HepG2 (cell line): ENCODE data around the gene TEAD1. TPM values are rescaled to one million over a fixed set of nuclear protein-coding genes. Genes with fewer than 3 reads are reported as not detected.

ENCODE experiments used
- ATAC-seq: fragments of 200-7000 bp; cut with Tn5 transposase; 3 replicates; pipeline ENCODE4 v1.9.1; 2020; ENCODE audit warnings: mild to moderate bottlenecking, moderate library complexity
- BruUV-seq: library from RNA; stranded (reverse); fragments of 400-500 nt; replicated peaks from 2 replicates; lab custom pipeline; 2021; lab: Mats Ljungman, UMichigan
- CTCF ChIA-PET: fragments of 300-600 bp; formaldehyde crosslinking; extraction: SDS; loops from one replicate; lab custom pipeline; 2021; ENCODE audit warnings: low total read pairs, inconsistent platforms, low intra/inter-chr PET ratio; lab: Yijun Ruan, JAX
- POLR2A ChIA-PET: fragments of 350-600 bp; sonication (Branson Sonifier 250); formaldehyde crosslinking; loops from one replicate; lab custom pipeline; 2020; ENCODE audit warnings: antibody characterized with exemption, inconsistent platforms; lab: Yijun Ruan, JAX
- DNase-seq: peaks from one replicate; pipeline ENCODE4 v3.0.0-alpha.2; 2015; ENCODE audit warnings: low spot score
- FAIRE-seq: peaks from 3 replicates; lab custom pipeline; 2011; peaks lifted over from hg19 to GRCh38; lab: Jason Lieb, UNC
- H2AFZ ChIP-seq: one replicate; pipeline ENCODE4 v1.6.1; 2011; ENCODE audit warnings: low read length, inconsistent platforms
- H3K27ac ChIP-seq: fragments of 300-600 bp; 3 replicates; pipeline ENCODE4 v1.8.0; 2011; ENCODE audit warnings: mixed run types, mild to moderate bottlenecking, mixed read lengths, low read length, inconsistent platforms; ENCODE audit not compliant: insufficient read depth; ENCODE audit errors: extremely low read length
- H3K27me3 ChIP-seq, 2 experiments: fragments of 200-600 bp in 1 of 2; 2 replicates in 1 of 2; 3 replicates in 1 of 2; pipeline versions ENCODE4 v1.6.0 to v1.8.0; 2011; ENCODE audit warnings: low read length in 2 of 2, mild to moderate bottlenecking in 2 of 2, moderate library complexity in 2 of 2, inconsistent platforms in 1 of 2; ENCODE audit not compliant: insufficient read depth in 2 of 2, control insufficient read depth in 1 of 2
- H3K36me3 ChIP-seq, 2 experiments: fragments of 200-600 bp in 1 of 2; replicated peaks in 1 of 2; 2 replicates in 1 of 2; 3 replicates in 1 of 2; pipeline versions ENCODE4 v1.5.1 to v1.8.0; 2011; ENCODE audit warnings: low read length in 2 of 2, inconsistent platforms in 1 of 2; ENCODE audit not compliant: insufficient read depth in 2 of 2, control insufficient read depth in 1 of 2
- H3K4me1 ChIP-seq: 2 replicates; pipeline ENCODE4 v1.5.1; 2012; ENCODE audit warnings: low read length, inconsistent platforms; ENCODE audit not compliant: insufficient read depth
- H3K4me2 ChIP-seq: 2 replicates; pipeline ENCODE4 v1.6.0; 2011; ENCODE audit warnings: low read depth, low read length, inconsistent platforms
- H3K4me3 ChIP-seq, 3 experiments: fragments of 200-600 bp in 1 of 3; sonication (generic), shearing (Covaris generic) in 1 of 3; replicated peaks in 1 of 3; 2 replicates each; pipeline ENCODE4 v1.5.1; 2011 to 2016; ENCODE audit warnings: low read length in 3 of 3, inconsistent platforms in 2 of 3, low read depth in 2 of 3, mild to moderate bottlenecking in 2 of 3, control low read depth in 1 of 3, mixed read lengths in 1 of 3; ENCODE audit not compliant: insufficient read depth in 1 of 3
- H3K79me2 ChIP-seq: one replicate; pipeline ENCODE4 v1.6.1; 2011; ENCODE audit warnings: low read length, inconsistent platforms; ENCODE audit not compliant: insufficient read depth
- H3K9ac ChIP-seq: 2 replicates; pipeline ENCODE4 v1.6.0; 2011; ENCODE audit warnings: mild to moderate bottlenecking, low read depth, low read length, inconsistent platforms; ENCODE audit not compliant: insufficient read depth
- H3K9me3 ChIP-seq: 2 replicates; pipeline ENCODE4 v1.5.1; 2012; ENCODE audit warnings: mild to moderate bottlenecking, low read length
- H4K20me1 ChIP-seq: 2 replicates; pipeline ENCODE4 v1.6.0; 2011; ENCODE audit warnings: inconsistent platforms, mild to moderate bottlenecking, low read length, moderate library complexity; ENCODE audit not compliant: insufficient read depth
- BRCA1 ChIP-seq: sonication (generic); formaldehyde crosslinking; IDR thresholded peaks from 2 replicates; pipeline ENCODE4 v1.4.0; 2020; ENCODE audit warnings: missing genetic modification reagents
- THYN1 ChIP-seq: sonication (generic); formaldehyde crosslinking; IDR thresholded peaks from 2 replicates; pipeline ENCODE4 v1.8.1; 2023; ENCODE audit warnings: low read depth, mild to moderate bottlenecking, moderate library complexity, missing genetic modification reagents, borderline replicate concordance
- ZEB1 ChIP-seq: IDR thresholded peaks from 2 replicates; pipeline ENCODE4 v1.6.1; 2012; ENCODE audit warnings: mild to moderate bottlenecking, low read depth, inconsistent platforms; ENCODE audit not compliant: insufficient replicate concordance
- WGBS: methylation state at CpG from one replicate; pipeline ENCODE4 v1.1.6; 2017; ENCODE audit warnings: low lambda C conversion rate; 5-methylcytosine and 5-hydroxymethylcytosine counted together
- in situ Hi-C: cut with HindIII; loops from 2 replicates; pipeline ENCODE4 v1.10.0; 2017; ENCODE audit warnings: low pct_unique_long_range_greater_than_20kb; ENCODE audit not compliant: extremely low pct_ligation_motif_present
- intact Hi-C: fragments of 100-400 bp; cut with micrococcal nuclease; formaldehyde crosslinking; loops from one replicate; pipeline ENCODE4 v1.10.0; 2022; ENCODE audit not compliant: unreplicated experiment
- polyA plus RNA-seq, 8 experiments: library from polyadenylated mRNA; depleted of rRNA in 3 of 8; stranded (reverse) in 7 of 8; unstranded in 1 of 8; fragments of >200 nt; fragmentation: Illumina TruSeq in 4 of 8; extraction: Trizol in 4 of 8; gene quantifications; 2 replicates each; pipeline versions ENCODE4 v1.2.1 to v1.2.3, GENCODE V29; 2011 to 2016; ENCODE audit warnings: low read depth in 4 of 8, missing spikeins in 1 of 8, mixed read lengths in 1 of 8; ENCODE audit not compliant: insufficient read depth in 1 of 8
- total RNA-seq, 5 experiments: library from RNA; depleted of rRNA; stranded (reverse); fragments of >200 nt; fragmentation: Illumina TruSeq; extraction: Trizol; gene quantifications; 2 replicates each; pipeline ENCODE4 v1.2.3, GENCODE V29; 2016; ENCODE audit warnings: low read depth in 1 of 5
- TF ChIP-seq, protein P1 (sequence below): sonication (generic); formaldehyde crosslinking; IDR thresholded peaks from 2 replicates; pipeline ENCODE4 v1.5.1; 2020; ENCODE audit warnings: mild to moderate bottlenecking, missing genetic modification reagents, moderate library complexity

TEAD1 gene
- total and polyA plus RNA-seq, 2 of the 13 experiments (the other 11 are each of a cell fraction or from before 2014, with no cell fraction given), result 20.1 to 30.5 TPM

DNA sequence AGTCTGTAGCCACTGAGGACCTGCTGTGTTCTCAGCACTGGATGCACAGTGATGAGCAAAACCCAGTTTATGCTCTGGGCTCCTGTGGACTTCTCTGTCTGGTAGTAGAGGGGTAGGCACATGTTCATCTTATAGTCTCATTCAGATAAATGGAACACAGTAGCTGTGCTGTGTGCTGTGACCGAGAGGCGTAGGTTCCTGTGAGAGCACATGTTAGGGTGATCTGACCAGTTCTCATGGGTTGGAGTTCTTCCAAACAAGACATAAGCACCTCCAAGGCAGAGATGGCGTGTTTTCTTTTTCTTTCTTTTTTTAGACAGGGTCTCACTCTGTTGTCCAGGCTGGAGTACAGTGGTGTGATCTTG, 180.1 kb downstream of the TEAD1 start:
- Histone ChIP-seq H3K4me3 (no peak overlapping the region), H4K20me1 (no peaks in the 10 kb centered on the region), H3K36me3 (no peaks in the 10 kb centered on the region), H3K4me2 (peak overlapping the region; percentile 41; the same call in 1 of the 2 replicates), H3K27me3 (no peaks in the 10 kb centered on the region), H3K9ac (peak overlapping the region; percentile 41), H3K4me1 (peaks cover 42% of the 10 kb centered on the region), H3K79me2 (peaks cover 17% of the 10 kb centered on the region), H3K27ac (peak overlapping the region; percentile 67), H2AFZ (no peak overlapping the region), H3K9me3 (no peaks in the 10 kb centered on the region)
- CTCF ChIA-PET, result no interaction called here
- ATAC-seq, result peak; percentile 13; the same call in 1 of the 3 replicates
- peak; percentile 15; the same call in 1 of the 2 replicates for TF ChIP-seq BRCA1 (CRISPR knock-in tag)
- TF ChIP-seq ZEB1, result no peak
- no peak for TF ChIP-seq THYN1
- TF ChIP-seq, protein P1, sequence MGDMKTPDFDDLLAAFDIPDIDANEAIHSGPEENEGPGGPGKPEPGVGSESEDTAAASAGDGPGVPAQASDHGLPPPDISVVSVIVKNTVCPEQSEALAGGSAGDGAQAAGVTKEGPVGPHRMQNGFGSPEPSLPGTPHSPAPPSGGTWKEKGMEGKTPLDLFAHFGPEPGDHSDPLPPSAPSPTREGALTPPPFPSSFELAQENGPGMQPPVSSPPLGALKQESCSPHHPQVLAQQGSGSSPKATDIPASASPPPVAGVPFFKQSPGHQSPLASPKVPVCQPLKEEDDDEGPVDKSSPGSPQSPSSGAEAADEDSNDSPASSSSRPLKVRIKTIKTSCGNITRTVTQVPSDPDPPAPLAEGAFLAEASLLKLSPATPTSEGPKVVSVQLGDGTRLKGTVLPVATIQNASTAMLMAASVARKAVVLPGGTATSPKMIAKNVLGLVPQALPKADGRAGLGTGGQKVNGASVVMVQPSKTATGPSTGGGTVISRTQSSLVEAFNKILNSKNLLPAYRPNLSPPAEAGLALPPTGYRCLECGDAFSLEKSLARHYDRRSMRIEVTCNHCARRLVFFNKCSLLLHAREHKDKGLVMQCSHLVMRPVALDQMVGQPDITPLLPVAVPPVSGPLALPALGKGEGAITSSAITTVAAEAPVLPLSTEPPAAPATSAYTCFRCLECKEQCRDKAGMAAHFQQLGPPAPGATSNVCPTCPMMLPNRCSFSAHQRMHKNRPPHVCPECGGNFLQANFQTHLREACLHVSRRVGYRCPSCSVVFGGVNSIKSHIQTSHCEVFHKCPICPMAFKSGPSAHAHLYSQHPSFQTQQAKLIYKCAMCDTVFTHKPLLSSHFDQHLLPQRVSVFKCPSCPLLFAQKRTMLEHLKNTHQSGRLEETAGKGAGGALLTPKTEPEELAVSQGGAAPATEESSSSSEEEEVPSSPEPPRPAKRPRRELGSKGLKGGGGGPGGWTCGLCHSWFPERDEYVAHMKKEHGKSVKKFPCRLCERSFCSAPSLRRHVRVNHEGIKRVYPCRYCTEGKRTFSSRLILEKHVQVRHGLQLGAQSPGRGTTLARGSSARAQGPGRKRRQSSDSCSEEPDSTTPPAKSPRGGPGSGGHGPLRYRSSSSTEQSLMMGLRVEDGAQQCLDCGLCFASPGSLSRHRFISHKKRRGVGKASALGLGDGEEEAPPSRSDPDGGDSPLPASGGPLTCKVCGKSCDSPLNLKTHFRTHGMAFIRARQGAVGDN (CRISPR knock-in tag), result no peak
- no peak for DNase-seq
- in situ Hi-C loops (no loop called here), intact Hi-C loops (no loop called here)
- POLR2A ChIA-PET, result interaction anchor here (4.3 kb wide), 1 partner anchor 8 kb away, joined by 35 read pairs; no protein-coding TSS in a partner anchor
- BruUV-seq, result no TSS peak
- no peak for FAIRE-seq
- 100% methylated on average over 3 of the region's 3 CpGs for WGBS
